Effector memory CD8-positive, alpha-beta T cell (primary cell): ENCODE data around the gene SIL1.
A peak's percentile ranks its signal among the peaks of the same experiment; 100 is the strongest.

Experiments
- ATAC-seq: fragments of 150-1000 bp; cut with Tn5 transposase; replicated peaks from 2 replicates; pipeline ENCODE4 v1.10.0; 2021; ENCODE audit warnings: mild to moderate bottlenecking, moderate library complexity
- DNase-seq, 3 experiments: peaks; one replicate each; pipeline ENCODE4 v3.0.0; 2021
- H3K27ac Mint-ChIP-seq, 2 donors: one replicate each; pipeline ENCODE4 v1.8.0; 2022; ENCODE audit warnings: mild to moderate bottlenecking in 2 of 2, mixed read lengths in 2 of 2, moderate library complexity in 2 of 2
- H3K27me3 Mint-ChIP-seq, 2 donors: one replicate each; pipeline ENCODE4 v1.8.0; 2022; ENCODE audit warnings: mixed read lengths in 2 of 2
- H3K36me3 Mint-ChIP-seq: one replicate; pipeline ENCODE4 v1.8.0; 2022; ENCODE audit warnings: mild to moderate bottlenecking, moderate library complexity, mixed read lengths; ENCODE audit not compliant: insufficient read depth
- H3K4me1 Mint-ChIP-seq, 2 donors: one replicate each; pipeline ENCODE4 v1.8.0; 2022; ENCODE audit warnings: low read depth in 2 of 2, mixed read lengths in 2 of 2
- H3K4me3 Mint-ChIP-seq, 2 donors: one replicate each; pipeline ENCODE4 v1.8.0; 2022; ENCODE audit warnings: mild to moderate bottlenecking in 2 of 2, mixed read lengths in 2 of 2, moderate library complexity in 2 of 2
- H3K9me3 Mint-ChIP-seq, 2 donors: one replicate each; pipeline ENCODE4 v1.8.0; 2022; ENCODE audit warnings: mixed read lengths in 2 of 2

Gene SIL1

GRCh38 chr5:138966236-138966985 lies 231.8 kb downstream of the SIL1 start:
- Mint-ChIP-seq H3K4me3 (no peak overlapping the region), H3K4me1 (peaks cover 0 to 2% of the 10 kb centered on the region in 2 donors)
- ATAC-seq: no peak

GRCh38 chr5:138965626-138966025 lies 232.5 kb downstream of the SIL1 start:
- DNase-seq (no peak), ATAC-seq (no peak)
- no peak overlapping the region for H3K27ac Mint-ChIP-seq
- no peaks in the 10 kb centered on the region for H3K27me3 Mint-ChIP-seq
- H3K4me1 Mint-ChIP-seq: peaks cover 0 to 2% of the 10 kb centered on the region in 2 donors
- no peaks in the 10 kb centered on the region for H3K36me3 Mint-ChIP-seq
- no peak overlapping the region for H3K4me3 Mint-ChIP-seq
- H3K9me3 Mint-ChIP-seq: no peaks in the 10 kb centered on the region

More at GRCh38 chr5:138966236-138966985, 231.8 kb downstream of the SIL1 start:
- Mint-ChIP-seq H3K36me3 (no peaks in the 10 kb centered on the region), H3K27me3 (no peaks in the 10 kb centered on the region), H3K27ac (no peak overlapping the region), H3K9me3 (no peaks in the 10 kb centered on the region)
- no peak for DNase-seq

- no peak overlapping the region for H3K4me3 Mint-ChIP-seq
- no peaks in the 10 kb centered on the region for H3K9me3 Mint-ChIP-seq
- no peak for ATAC-seq
- H3K27ac Mint-ChIP-seq: no peak overlapping the region
- H3K36me3 Mint-ChIP-seq: no peaks in the 10 kb centered on the region
- H3K4me1 Mint-ChIP-seq: peaks cover 0 to 2% of the 10 kb centered on the region in 2 donors
- H3K27me3 Mint-ChIP-seq: no peaks in the 10 kb centered on the region
- no peak for DNase-seq
These were observed 233.4 kb downstream of the SIL1 start for GRCh38 chr5:138964647-138965201.

GRCh38 chr5:138963763-138964371 lies 234.3 kb downstream of the SIL1 start:
- Mint-ChIP-seq H3K4me3 (no peak overlapping the region), H3K27me3 (no peaks in the 10 kb centered on the region), H3K36me3 (no peaks in the 10 kb centered on the region), H3K9me3 (no peaks in the 10 kb centered on the region), H3K27ac (no peak overlapping the region), H3K4me1 (peaks cover 0 to 2% of the 10 kb centered on the region in 2 donors)
- no peak for ATAC-seq
- DNase-seq: no peak

- Mint-ChIP-seq H3K4me1 (no peaks in the 10 kb centered on the region), H3K27ac (no peak overlapping the region), H3K36me3 (no peaks in the 10 kb centered on the region), H3K27me3 (no peaks in the 10 kb centered on the region), H3K9me3 (no peaks in the 10 kb centered on the region), H3K4me3 (no peak overlapping the region)
- ATAC-seq (no peak), DNase-seq (no peak)
These were observed 235.4 kb downstream of the SIL1 start for GRCh38 chr5:138962614-138963370.

- H3K36me3 Mint-ChIP-seq: no peaks in the 10 kb centered on the region
- ATAC-seq: no peak
- no peak for DNase-seq
- H3K27ac Mint-ChIP-seq: no peak overlapping the region
- H3K4me3 Mint-ChIP-seq: no peak overlapping the region
- H3K9me3 Mint-ChIP-seq: no peaks in the 10 kb centered on the region
- H3K27me3 Mint-ChIP-seq: no peaks in the 10 kb centered on the region
- H3K4me1 Mint-ChIP-seq: no peaks in the 10 kb centered on the region
These were observed 236.4 kb downstream of the SIL1 start for GRCh38 chr5:138961729-138962128.

GRCh38 chr5:138961221-138961620 lies 236.9 kb downstream of the SIL1 start:
- H3K9me3 Mint-ChIP-seq: no peaks in the 10 kb centered on the region
- H3K4me3 Mint-ChIP-seq: no peak overlapping the region
- ATAC-seq (no peak), DNase-seq (no peak)
- no peaks in the 10 kb centered on the region for H3K4me1 Mint-ChIP-seq
- no peaks in the 10 kb centered on the region for H3K36me3 Mint-ChIP-seq
- no peaks in the 10 kb centered on the region for H3K27me3 Mint-ChIP-seq
- no peak overlapping the region for H3K27ac Mint-ChIP-seq

- no peak for ATAC-seq
- Mint-ChIP-seq H3K4me1 (no peaks in the 10 kb centered on the region), H3K9me3 (no peaks in the 10 kb centered on the region), H3K36me3 (no peaks in the 10 kb centered on the region), H3K27me3 (no peaks in the 10 kb centered on the region), H3K27ac (no peak overlapping the region), H3K4me3 (no peak overlapping the region)
- no peak for DNase-seq
These were observed 237.9 kb downstream of the SIL1 start for GRCh38 chr5:138960145-138960692.

- Mint-ChIP-seq H3K4me3 (no peak overlapping the region), H3K4me1 (peaks cover 14 to 25% of the 10 kb centered on the region in 2 donors), H3K36me3 (peaks cover 3% of the 10 kb centered on the region), H3K27me3 (no peaks in the 10 kb centered on the region), H3K9me3 (no peaks in the 10 kb centered on the region), H3K27ac (no peak overlapping the region)
- no peak for DNase-seq
- no peak for ATAC-seq
These were observed 241.4 kb downstream of the SIL1 start for GRCh38 chr5:138956801-138957200.

GRCh38 chr5:138955671-138956295 lies 242.4 kb downstream of the SIL1 start:
- H3K27me3 Mint-ChIP-seq: no peaks in the 10 kb centered on the region
- no peak overlapping the region for H3K27ac Mint-ChIP-seq
- no peaks in the 10 kb centered on the region for H3K9me3 Mint-ChIP-seq
- ATAC-seq: no peak
- H3K4me1 Mint-ChIP-seq: peaks cover 14 to 26% of the 10 kb centered on the region in 2 donors
- DNase-seq: no peak
- H3K36me3 Mint-ChIP-seq: peaks cover 3% of the 10 kb centered on the region
- no peak overlapping the region for H3K4me3 Mint-ChIP-seq

- ATAC-seq (no peak), DNase-seq (no peak)
- peak overlapping the region in 1 of 2 donors; percentile 58 for H3K27ac Mint-ChIP-seq
- H3K4me3 Mint-ChIP-seq: no peak overlapping the region
- no peaks in the 10 kb centered on the region for H3K9me3 Mint-ChIP-seq
- no peaks in the 10 kb centered on the region for H3K27me3 Mint-ChIP-seq
- peaks cover 14 to 26% of the 10 kb centered on the region in 2 donors for H3K4me1 Mint-ChIP-seq
- H3K36me3 Mint-ChIP-seq: peaks cover 3% of the 10 kb centered on the region
These were observed 243.0 kb downstream of the SIL1 start for GRCh38 chr5:138955013-138955660.

GRCh38 chr5:138954257-138955012 lies 243.7 kb downstream of the SIL1 start:
- Mint-ChIP-seq H3K36me3 (peaks cover 3% of the 10 kb centered on the region), H3K4me3 (no peak overlapping the region), H3K4me1 (peaks cover 18 to 28% of the 10 kb centered on the region in 2 donors), H3K27me3 (no peaks in the 10 kb centered on the region), H3K27ac (peak overlapping the region in 1 of 2 donors; percentile 84), H3K9me3 (no peaks in the 10 kb centered on the region)
- no peak for ATAC-seq
- DNase-seq: no peak
